Renal pelvis (tissue), 4 donors: Measurements from ENCODE around the gene TEAD4. TPM values are rescaled to one million over a fixed set of nuclear protein-coding genes. Genes with fewer than 3 reads are reported as not detected.

ENCODE experiments used
- DNase-seq: peaks from one replicate; pipeline ENCODE4 v3.0.0-alpha.2; 2013
- polyA plus RNA-seq, 3 donors: library from polyadenylated mRNA; unstranded; fragments of 120-200 nt; gene quantifications; one replicate each; pipeline ENCODE4 v1.2.1, GENCODE V29; 2013; ENCODE audit not compliant: insufficient read length in 3 of 3

Gene TEAD4
- polyA plus RNA-seq, 3 donors, result 22.3 to 24.6 (median 22.9) TPM

GRCh38 chr12:2959505-2960389 lies 550 bp downstream of the TEAD4 start:
- no peak for DNase-seq

GRCh38 chr12:2960390-2960956 lies 1.3 kb downstream of the TEAD4 start:
- DNase-seq, result no peak

GRCh38 chr12:2960996-2961616 lies 1.9 kb downstream of the TEAD4 start:
- no peak for DNase-seq

- no peak for DNase-seq
Observed at GRCh38 chr12:2961705-2962104, 2.5 kb downstream of the TEAD4 start.

DNA sequence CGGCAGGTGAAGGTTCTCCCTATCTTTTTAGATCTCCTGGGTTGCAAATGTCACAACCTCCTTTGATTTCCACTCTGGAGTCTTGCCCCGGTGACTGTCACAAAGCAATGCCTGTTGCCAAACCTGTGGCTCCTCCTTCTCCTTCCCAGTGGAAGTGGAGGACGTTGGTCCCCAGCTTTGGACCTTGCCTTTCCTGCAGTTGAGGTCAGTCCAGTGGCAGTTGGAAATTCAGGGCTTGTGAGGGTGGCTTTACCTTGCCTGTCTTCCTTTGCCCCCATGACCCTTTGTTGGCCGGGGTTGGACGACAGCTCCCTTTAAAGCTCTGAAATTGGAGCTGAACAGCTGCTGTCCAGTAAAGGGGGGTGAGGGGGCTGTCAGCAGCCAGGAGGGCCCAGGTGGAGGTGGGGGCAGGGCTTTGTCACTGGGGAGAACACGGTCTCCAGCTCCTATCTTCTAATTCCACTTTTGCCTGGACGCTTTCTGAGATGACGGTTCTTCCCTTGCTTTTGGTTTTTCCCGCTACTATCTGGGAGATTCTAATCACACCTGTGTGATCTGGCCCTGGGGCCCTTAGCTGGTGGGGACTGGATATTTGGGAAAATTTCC lies 4.1 kb downstream of the TEAD4 start:
- no peak for DNase-seq

DNA sequence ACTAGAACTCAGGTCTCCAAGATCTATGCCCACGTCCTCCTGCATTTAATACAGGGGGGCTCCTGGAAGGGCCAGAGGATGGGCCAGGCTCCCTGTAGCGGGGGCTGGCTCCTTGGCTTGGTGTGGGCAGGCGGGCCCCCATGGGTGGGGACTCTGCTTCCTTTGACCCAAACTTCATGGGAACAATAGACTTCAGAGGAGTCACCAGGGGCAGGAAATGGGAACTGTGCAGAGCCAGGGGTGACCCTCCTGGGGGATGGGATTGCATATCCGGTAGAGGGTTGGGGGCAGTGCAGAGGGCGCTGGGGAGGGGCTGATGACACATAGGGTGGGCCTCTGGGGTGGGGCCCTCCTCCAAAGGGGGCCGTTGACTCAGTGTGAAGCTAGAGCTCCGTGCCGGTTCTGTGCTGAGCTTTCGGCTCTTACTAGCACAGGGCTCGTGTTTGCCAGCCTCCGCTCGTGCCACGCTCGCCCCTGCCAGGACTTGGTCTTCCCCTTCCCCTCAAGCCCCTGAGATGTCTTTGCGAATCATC lies 4.6 kb downstream of the TEAD4 start:
- no peak for DNase-seq

GRCh38 chr12:2967651-2968050 lies 8.5 kb downstream of the TEAD4 start:
- DNase-seq, result no peak

GRCh38 chr12:2970744-2971143 lies 11.5 kb downstream of the TEAD4 start:
- DNase-seq, result no peak

DNA sequence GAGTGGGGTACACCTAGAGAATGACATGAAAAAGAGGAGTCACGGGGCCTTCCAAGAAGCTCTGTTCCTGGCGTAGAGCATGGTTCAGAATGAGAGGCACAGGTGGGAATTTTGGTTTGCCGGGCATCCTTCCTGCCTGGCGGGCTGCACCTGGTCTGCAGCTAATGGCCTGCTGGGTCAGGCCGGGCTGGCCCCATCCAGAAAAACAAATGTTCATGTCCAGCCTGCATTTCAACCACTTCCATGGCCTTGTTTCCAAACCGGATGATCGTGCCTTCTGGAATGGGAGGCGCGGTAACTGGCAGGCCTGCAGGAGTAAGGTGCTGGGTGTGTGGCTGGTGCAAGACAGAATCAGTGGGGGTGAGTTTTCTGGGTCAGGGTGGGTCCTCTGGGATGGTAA lies 14.4 kb downstream of the TEAD4 start:
- no peak for DNase-seq

- DNase-seq, result no peak
Observed at GRCh38 chr12:2974560-2974971, 15.4 kb downstream of the TEAD4 start.

GRCh38 chr12:2976581-2976996 lies 17.4 kb downstream of the TEAD4 start:
- DNase-seq, result no peak

DNA sequence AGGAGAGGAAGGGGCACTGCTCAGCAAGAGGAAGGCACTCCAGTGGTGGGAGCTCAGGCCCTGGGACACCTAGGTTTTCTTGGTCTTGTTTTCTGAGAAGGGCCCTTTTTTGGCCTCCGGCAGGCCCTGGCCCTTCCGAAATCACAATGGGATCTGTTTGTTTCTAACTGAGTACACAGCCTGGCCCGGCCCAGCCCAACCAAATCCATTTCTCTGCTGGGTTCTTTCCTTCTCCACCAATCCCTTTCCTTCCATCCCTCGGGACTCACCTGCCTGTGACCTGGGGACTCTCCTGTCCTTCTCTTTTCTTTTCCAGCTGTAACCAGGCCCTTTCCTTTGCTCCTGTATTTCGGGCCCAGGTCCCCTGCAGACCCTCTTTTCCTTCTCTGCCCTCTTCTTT lies 18.6 kb downstream of the TEAD4 start:
- no peak for DNase-seq

- DNase-seq, result no peak
Observed at GRCh38 chr12:2979806-2980205, 20.6 kb downstream of the TEAD4 start.

GRCh38 chr12:2980630-2981029 lies 21.4 kb downstream of the TEAD4 start:
- no peak for DNase-seq

GRCh38 chr12:2982361-2982760 lies 23.2 kb downstream of the TEAD4 start:
- no peak for DNase-seq

- no peak for DNase-seq
Observed at GRCh38 chr12:2984249-2984648, 25.1 kb downstream of the TEAD4 start.

GRCh38 chr12:2984698-2985097 lies 25.5 kb downstream of the TEAD4 start:
- DNase-seq, result no peak

DNA sequence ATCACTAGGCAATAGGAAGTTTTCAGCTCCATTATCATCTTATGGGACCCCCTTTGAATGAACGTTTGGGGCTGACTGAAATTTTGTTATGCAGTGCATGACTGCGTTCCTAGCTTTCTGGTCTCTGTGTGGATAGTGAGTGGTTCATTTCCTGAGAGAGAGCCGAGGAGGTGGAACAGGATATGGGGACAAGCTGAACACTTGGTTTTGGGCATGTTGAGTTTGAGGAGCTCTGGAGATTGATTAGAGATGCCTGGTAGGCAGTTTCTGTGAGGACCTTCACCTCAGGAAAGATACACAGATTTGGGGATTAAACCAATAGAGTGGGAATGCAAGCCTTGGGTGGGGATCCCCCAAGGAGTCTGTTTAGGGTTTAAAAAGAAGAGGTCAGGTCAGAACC lies 27.7 kb downstream of the TEAD4 start:
- DNase-seq, result no peak

DNA sequence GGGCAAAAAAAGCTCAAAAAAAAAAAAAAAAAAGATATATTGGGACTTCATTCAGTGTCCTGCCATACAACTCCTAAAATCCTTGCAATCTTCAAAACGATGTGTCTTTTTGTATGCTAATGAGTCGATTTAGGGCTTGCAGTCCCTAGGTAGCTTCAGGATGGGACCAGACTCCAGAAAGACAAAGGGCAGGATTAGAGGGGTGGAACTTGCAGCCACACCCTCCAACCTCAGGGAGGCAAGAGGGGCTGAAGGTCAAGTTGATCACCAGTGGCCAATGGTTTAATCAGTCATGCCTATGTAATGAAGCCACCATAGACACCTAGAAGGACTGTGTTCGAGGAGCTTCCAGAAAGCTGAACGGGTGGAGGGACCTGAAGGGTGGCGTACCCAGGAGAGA lies 29.3 kb downstream of the TEAD4 start:
- no peak for DNase-seq

DNA sequence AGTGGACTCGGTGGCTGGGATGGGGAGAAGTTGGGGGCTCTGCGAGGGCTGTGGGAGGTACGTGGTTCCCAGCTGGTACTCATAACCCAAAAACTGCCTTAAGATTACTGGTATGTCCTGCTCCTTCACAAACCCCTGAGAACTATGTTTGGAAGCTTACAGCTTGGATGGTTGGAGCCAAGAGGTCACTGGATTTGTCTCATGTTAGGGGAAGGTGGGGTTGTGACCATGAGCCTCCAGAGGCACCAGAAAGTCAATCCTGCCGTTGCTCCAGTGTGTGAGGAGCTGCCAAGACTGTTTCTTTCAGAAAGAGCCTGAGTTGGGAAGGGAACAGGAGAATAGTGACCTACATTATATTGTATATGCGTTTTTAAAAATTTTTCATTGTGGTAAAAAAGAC lies 33.5 kb downstream of the TEAD4 start:
- DNase-seq, result no peak

GRCh38 chr12:2997989-2998670 lies 38.9 kb downstream of the TEAD4 start:
- DNase-seq, result no peak

DNA sequence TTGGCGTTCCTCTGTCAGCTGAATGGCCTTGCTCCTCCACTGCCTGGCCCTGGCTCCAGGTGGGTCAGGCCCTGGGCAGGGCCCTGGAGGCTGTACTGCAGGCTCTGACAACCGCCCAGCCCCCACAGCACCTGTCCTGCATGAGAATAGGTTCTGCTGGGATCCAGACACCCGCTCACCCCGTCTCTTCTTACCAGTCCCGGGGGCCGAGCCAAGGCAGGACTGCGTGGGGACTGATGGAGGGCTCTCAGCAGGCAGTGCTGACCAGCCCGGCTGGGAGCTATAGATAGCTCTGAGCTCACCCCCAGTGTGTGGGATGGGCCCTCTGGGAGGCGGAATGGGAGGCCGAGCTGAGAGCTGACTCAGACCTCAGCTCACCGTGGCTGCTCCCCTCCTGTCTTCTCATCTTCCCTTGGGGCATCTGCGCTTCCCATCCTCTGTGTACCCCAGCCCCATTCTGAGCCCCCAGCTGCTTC lies 39.6 kb downstream of the TEAD4 start:
- DNase-seq, result peak; percentile 48
